Measurements from ENCODE around the gene THSD4.

- no peak for TF ChIP-seq CTCF (IDR thresholded peaks at IDR 0.05)
- no peak for TF ChIP-seq TCF7L2 (IDR thresholded peaks at IDR 0.05; ENCODE audit: low read depth, low read length)
- TF ChIP-seq SIN3A (IDR thresholded peaks at IDR 0.05; ENCODE audit: borderline replicate concordance, insufficient read depth, low read depth, low read length): no peak
- no peak for TF ChIP-seq REST (IDR thresholded peaks at IDR 0.05; ENCODE audit: insufficient read depth in 1 of 2, low read depth in 2 of 2, low read length in 1 of 2)
- TF ChIP-seq POLR2AphosphoS5 (IDR thresholded peaks at IDR 0.05; ENCODE audit: low read depth, low read length): no peak
Observed at GRCh38 chr15:71187078-71187477, 71.8 kb downstream of the THSD4 start.
